ENCODE results near the gene NOD2.

Gene NOD2

GRCh38 chr16:50697881-50698767 is 4.7 kb downstream of the NOD2 start:
- DNase-seq (ENCODE audit: low read depth) = peak; percentile 66
- TF ChIP-seq CTCF (conservative IDR thresholded peaks at IDR 0.05; ENCODE audit: low read depth, low read length) = no peak
- H3K4me3 ChIP-seq (ENCODE audit: low read depth, low read length) = peak overlapping the region; percentile 48

GRCh38 chr16:50699326-50700159 is 6.1 kb downstream of the NOD2 start:
- DNase-seq (ENCODE audit: low read depth) = peak; percentile 59
- TF ChIP-seq CTCF (conservative IDR thresholded peaks at IDR 0.05; ENCODE audit: low read depth, low read length) = no peak

GRCh38 chr16:50702725-50703124 is 9.3 kb downstream of the NOD2 start:
- TF ChIP-seq CTCF (conservative IDR thresholded peaks at IDR 0.05; ENCODE audit: low read depth, low read length) = no peak
- no peak overlapping the region for H3K4me3 ChIP-seq (ENCODE audit: low read depth, low read length)
- DNase-seq (ENCODE audit: low read depth) = no peak

More at GRCh38 chr16:50699326-50700159, 6.1 kb downstream of the NOD2 start:
- no peak overlapping the region for H3K4me3 ChIP-seq (ENCODE audit: low read depth, low read length)

GRCh38 chr16:50704245-50704644 is 10.8 kb downstream of the NOD2 start:
- TF ChIP-seq CTCF (conservative IDR thresholded peaks at IDR 0.05; ENCODE audit: low read depth, low read length) = no peak
- no peak overlapping the region for H3K4me3 ChIP-seq (ENCODE audit: low read depth, low read length)
- DNase-seq (ENCODE audit: low read depth) = no peak

GRCh38 chr16:50705436-50706110 is 12.2 kb downstream of the NOD2 start:
- no peak overlapping the region for H3K4me3 ChIP-seq (ENCODE audit: low read depth, low read length)
- DNase-seq (ENCODE audit: low read depth) = no peak
- TF ChIP-seq CTCF (conservative IDR thresholded peaks at IDR 0.05; ENCODE audit: low read depth, low read length) = no peak

- no peak for TF ChIP-seq CTCF (conservative IDR thresholded peaks at IDR 0.05; ENCODE audit: low read depth, low read length)
- H3K4me3 ChIP-seq (ENCODE audit: low read depth, low read length) = no peak overlapping the region
- DNase-seq (ENCODE audit: low read depth) = no peak
Observed at GRCh38 chr16:50706250-50706649, 12.8 kb downstream of the NOD2 start.

All from choroid plexus epithelial cell (primary cell).